Stimulated activated CD4-positive, alpha-beta T cell treated with anti-CD3 and anti-CD28 coated beads, Interleukin-1b, Interleukin-23, amount 100 ng/mL, for 48 hours (primary cell): ENCODE measurements around the gene CDKAL1.
"Not testable (repeated sequence)": the region's sequence is repeated elsewhere in the genome, so short reads cannot be mapped to it uniquely, and the experiment has no call there.

ENCODE experiments used
- DNase-seq: peaks from one replicate; pipeline ENCODE4 v3.0.0-alpha.2; 2020

The CDKAL1 gene

GRCh38 chr6:20892365-20892764 is 358.1 kb downstream of the CDKAL1 start:
- DNase-seq, result no peak

- DNase-seq, result no peak
Observed at GRCh38 chr6:20893412-20893811, 359.2 kb downstream of the CDKAL1 start.

- no peak for DNase-seq
Observed at GRCh38 chr6:20900389-20901160, 366.3 kb downstream of the CDKAL1 start.

- DNase-seq, result no peak
Observed at GRCh38 chr6:20905377-20905776, 371.1 kb downstream of the CDKAL1 start.

- no peak for DNase-seq
Observed at GRCh38 chr6:20906945-20907344, 372.7 kb downstream of the CDKAL1 start.

GRCh38 chr6:20907486-20908071 is 373.3 kb downstream of the CDKAL1 start:
- no peak for DNase-seq

- no peak for DNase-seq
Observed at GRCh38 chr6:20909621-20910020, 375.4 kb downstream of the CDKAL1 start.

GRCh38 chr6:20911712-20912111 is 377.5 kb downstream of the CDKAL1 start:
- DNase-seq, result no peak

- DNase-seq, result no peak
Observed at GRCh38 chr6:20915156-20915555, 380.9 kb downstream of the CDKAL1 start.

GRCh38 chr6:20915626-20916025 is 381.4 kb downstream of the CDKAL1 start:
- DNase-seq, result no peak

GRCh38 chr6:20916086-20916485 is 381.8 kb downstream of the CDKAL1 start:
- no peak for DNase-seq

GRCh38 chr6:20918868-20919267 is 384.6 kb downstream of the CDKAL1 start:
- no peak for DNase-seq

GRCh38 chr6:20919677-20920385 is 385.6 kb downstream of the CDKAL1 start:
- DNase-seq, result peak; percentile 22

GRCh38 chr6:20921578-20921977 is 387.3 kb downstream of the CDKAL1 start:
- no peak for DNase-seq

- DNase-seq, result no peak
Observed at GRCh38 chr6:20922743-20923142, 388.5 kb downstream of the CDKAL1 start.

- not testable (repeated sequence) for DNase-seq
Observed at GRCh38 chr6:20924094-20924493, 389.8 kb downstream of the CDKAL1 start.

GRCh38 chr6:20924911-20925543 is 390.8 kb downstream of the CDKAL1 start:
- DNase-seq, result no peak

GRCh38 chr6:20927130-20927860 is 393.0 kb downstream of the CDKAL1 start:
- no peak for DNase-seq

- DNase-seq, result no peak
Observed at GRCh38 chr6:20929283-20929682, 395.0 kb downstream of the CDKAL1 start.

GRCh38 chr6:20931093-20931492 is 396.8 kb downstream of the CDKAL1 start:
- DNase-seq, result no peak

- no peak for DNase-seq
Observed at GRCh38 chr6:20931772-20932171, 397.5 kb downstream of the CDKAL1 start.

- DNase-seq, result no peak
Observed at GRCh38 chr6:20932284-20932683, 398.0 kb downstream of the CDKAL1 start.
